ENCODE data around the gene CHTOP.

- TF ChIP-seq, protein P1, sequence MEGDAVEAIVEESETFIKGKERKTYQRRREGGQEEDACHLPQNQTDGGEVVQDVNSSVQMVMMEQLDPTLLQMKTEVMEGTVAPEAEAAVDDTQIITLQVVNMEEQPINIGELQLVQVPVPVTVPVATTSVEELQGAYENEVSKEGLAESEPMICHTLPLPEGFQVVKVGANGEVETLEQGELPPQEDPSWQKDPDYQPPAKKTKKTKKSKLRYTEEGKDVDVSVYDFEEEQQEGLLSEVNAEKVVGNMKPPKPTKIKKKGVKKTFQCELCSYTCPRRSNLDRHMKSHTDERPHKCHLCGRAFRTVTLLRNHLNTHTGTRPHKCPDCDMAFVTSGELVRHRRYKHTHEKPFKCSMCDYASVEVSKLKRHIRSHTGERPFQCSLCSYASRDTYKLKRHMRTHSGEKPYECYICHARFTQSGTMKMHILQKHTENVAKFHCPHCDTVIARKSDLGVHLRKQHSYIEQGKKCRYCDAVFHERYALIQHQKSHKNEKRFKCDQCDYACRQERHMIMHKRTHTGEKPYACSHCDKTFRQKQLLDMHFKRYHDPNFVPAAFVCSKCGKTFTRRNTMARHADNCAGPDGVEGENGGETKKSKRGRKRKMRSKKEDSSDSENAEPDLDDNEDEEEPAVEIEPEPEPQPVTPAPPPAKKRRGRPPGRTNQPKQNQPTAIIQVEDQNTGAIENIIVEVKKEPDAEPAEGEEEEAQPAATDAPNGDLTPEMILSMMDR (IDR thresholded peaks at IDR 0.05) = no peak
- TF ChIP-seq, protein P2, sequence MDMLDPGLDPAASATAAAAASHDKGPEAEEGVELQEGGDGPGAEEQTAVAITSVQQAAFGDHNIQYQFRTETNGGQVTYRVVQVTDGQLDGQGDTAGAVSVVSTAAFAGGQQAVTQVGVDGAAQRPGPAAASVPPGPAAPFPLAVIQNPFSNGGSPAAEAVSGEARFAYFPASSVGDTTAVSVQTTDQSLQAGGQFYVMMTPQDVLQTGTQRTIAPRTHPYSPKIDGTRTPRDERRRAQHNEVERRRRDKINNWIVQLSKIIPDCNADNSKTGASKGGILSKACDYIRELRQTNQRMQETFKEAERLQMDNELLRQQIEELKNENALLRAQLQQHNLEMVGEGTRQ (IDR thresholded peaks at IDR 0.05; ENCODE audit: borderline replicate concordance, low read depth, low read length) = no peak
- TF ChIP-seq POLR2AphosphoS5 (IDR thresholded peaks at IDR 0.05; ENCODE audit: low read depth, low read length) = no peak
Measured at GRCh38 chr1:153662269-153662668, 28.4 kb downstream of the CHTOP start.
